GM18505 (cell line): ENCODE measurements around the gene STK32A.
"Not testable (repeated sequence)": the region's sequence is repeated elsewhere in the genome, so short reads cannot be mapped to it uniquely, and the experiment has no call there.

Experiments used
- ATAC-seq: cut with Tn5 transposase; IDR thresholded peaks from one replicate; pipeline ENCODE4 v1.9.1; 2021; ENCODE audit not compliant: unreplicated experiment
- POLR2A ChIP-seq: IDR thresholded peaks from 4 replicates; pipeline ENCODE4 v1.6.1; 2011; ENCODE audit warnings: borderline replicate concordance; ENCODE audit not compliant: insufficient read depth, insufficient read length; ENCODE audit errors: extremely low read depth

STK32A gene

GRCh38 chr5:147226512-147226911, 8.3 kb upstream of the STK32A start:
- ATAC-seq = no peak
- TF ChIP-seq POLR2A = no peak

- TF ChIP-seq POLR2A = no peak
- no peak for ATAC-seq
These were observed 494 bp upstream of the STK32A start for GRCh38 chr5:147234239-147234824.

GRCh38 chr5:147240266-147240985, 5.6 kb downstream of the STK32A start:
- no peak for ATAC-seq
- TF ChIP-seq POLR2A = no peak

GRCh38 chr5:147243238-147243637, 8.4 kb downstream of the STK32A start:
- not testable (repeated sequence) for ATAC-seq

- TF ChIP-seq POLR2A = no peak
- ATAC-seq = no peak
These were observed 10.7 kb downstream of the STK32A start for GRCh38 chr5:147245381-147246165.

GRCh38 chr5:147248561-147248960, 13.7 kb downstream of the STK32A start:
- no peak for TF ChIP-seq POLR2A
- no peak for ATAC-seq

- TF ChIP-seq POLR2A = no peak
- no peak for ATAC-seq
These were observed 25.0 kb downstream of the STK32A start for GRCh38 chr5:147259837-147260236.

- no peak for ATAC-seq
- no peak for TF ChIP-seq POLR2A
These were observed 32.4 kb downstream of the STK32A start for GRCh38 chr5:147267082-147267832.

GRCh38 chr5:147276497-147276896, 41.7 kb downstream of the STK32A start:
- TF ChIP-seq POLR2A = no peak
- ATAC-seq = no peak

GRCh38 chr5:147286296-147286695, 51.5 kb downstream of the STK32A start:
- no peak for TF ChIP-seq POLR2A
- ATAC-seq = no peak

GRCh38 chr5:147287110-147287509, 52.3 kb downstream of the STK32A start:
- no peak for ATAC-seq
- TF ChIP-seq POLR2A = no peak

GRCh38 chr5:147290261-147290660, 55.4 kb downstream of the STK32A start:
- ATAC-seq = no peak
- no peak for TF ChIP-seq POLR2A

- TF ChIP-seq POLR2A = no peak
These were observed 68.4 kb downstream of the STK32A start for GRCh38 chr5:147303251-147303650.

GRCh38 chr5:147303976-147304375, 69.2 kb downstream of the STK32A start:
- no peak for ATAC-seq

More at GRCh38 chr5:147303251-147303650, 68.4 kb downstream of the STK32A start:
- no peak for ATAC-seq

GRCh38 chr5:147305147-147305546, 70.3 kb downstream of the STK32A start:
- no peak for TF ChIP-seq POLR2A
- ATAC-seq = no peak

More at GRCh38 chr5:147303976-147304375, 69.2 kb downstream of the STK32A start:
- TF ChIP-seq POLR2A = no peak
